HG03469 (cell line): ENCODE results near the gene CACNG8.
"Not testable (repeated sequence)": the region's sequence is repeated elsewhere in the genome, so short reads cannot be mapped to it uniquely, and the experiment has no call there.

Experiments used
- ATAC-seq: cut with Tn5 transposase; IDR thresholded peaks from one replicate; pipeline ENCODE4 v1.9.1; 2021; ENCODE audit warnings: mild to moderate bottlenecking, moderate library complexity, moderate number of reproducible peaks; ENCODE audit not compliant: unreplicated experiment

The CACNG8 gene

DNA sequence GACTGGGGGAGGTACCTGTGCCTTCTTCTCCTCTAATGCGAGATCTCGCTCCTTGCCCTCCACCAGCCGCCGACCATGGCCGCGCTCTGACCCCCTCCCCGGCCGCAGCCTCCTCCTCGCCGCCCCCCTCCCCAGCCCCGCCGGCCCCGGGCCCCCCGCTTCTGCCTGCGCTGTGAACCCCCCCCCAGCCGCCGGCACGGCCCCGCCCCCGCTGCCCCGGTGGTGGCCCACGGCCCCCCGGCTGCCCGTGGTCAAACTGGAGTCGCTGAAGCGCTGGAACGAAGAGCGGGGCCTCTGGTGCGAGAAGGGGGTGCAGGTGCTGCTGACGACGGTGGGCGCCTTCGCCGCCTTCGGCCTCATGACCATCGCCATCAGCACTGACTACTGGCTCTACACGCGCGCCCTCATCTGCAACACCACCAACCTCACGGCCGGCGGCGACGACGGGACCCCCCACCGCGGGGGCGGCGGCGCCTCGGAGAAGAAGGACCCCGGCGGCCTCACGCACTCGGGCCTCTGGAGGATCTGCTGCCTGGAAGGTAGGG is at the start of gene CACNG8:
Gene CACNG8 (plus strand): TSS at position 51 of the 545 bp plus-strand sequence.
- no peak for ATAC-seq

- ATAC-seq = no peak
These were observed 47.7 kb upstream of the CACNG8 start for GRCh38 chr19:53915000-53915399.

GRCh38 chr19:53916004-53916403 is 46.7 kb upstream of the CACNG8 start:
- ATAC-seq = no peak

- ATAC-seq = no peak
These were observed 45.4 kb upstream of the CACNG8 start for GRCh38 chr19:53917356-53917755.

DNA sequence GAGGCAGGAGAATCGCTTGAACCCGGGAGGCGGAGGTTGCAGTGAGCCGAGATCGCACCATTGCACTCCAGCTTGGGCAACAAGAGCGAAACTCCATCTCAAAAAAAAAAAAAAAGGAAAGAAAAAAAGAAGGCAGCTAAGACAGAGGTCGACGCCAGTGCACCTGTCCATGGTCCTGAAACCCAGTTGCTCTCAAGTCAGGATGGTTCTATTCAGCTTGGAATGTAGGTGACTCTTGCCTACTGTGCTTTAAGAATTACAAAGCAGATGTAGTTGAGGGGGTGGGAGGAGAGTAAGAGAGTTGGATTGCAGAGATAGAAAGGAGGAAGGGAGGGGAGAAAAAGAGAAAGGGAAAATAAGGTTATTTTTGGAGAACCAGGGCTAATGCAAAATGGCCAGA is 35.0 kb upstream of the CACNG8 start:
- no peak for ATAC-seq

DNA sequence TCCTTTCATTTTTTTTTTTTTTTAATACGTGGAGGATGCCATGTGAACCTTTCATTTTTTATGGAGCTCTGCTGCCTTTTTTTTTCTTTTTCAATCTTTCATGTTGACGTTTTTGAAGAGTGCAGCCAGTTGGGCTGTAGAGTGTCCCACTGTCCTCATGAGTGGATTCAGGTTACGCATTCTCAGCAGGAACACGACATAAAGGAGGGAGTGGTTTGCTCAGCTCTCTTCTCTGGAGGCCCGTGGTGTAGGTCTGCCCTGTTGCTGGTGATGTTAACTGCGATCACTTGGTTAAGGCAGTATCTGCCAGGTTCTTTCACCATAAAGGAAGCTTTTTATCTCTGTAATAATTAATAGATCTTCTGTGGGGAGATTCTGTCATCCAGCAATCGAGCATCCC is 26.7 kb upstream of the CACNG8 start:
- no peak for ATAC-seq

GRCh38 chr19:53942001-53942786 is 20.5 kb upstream of the CACNG8 start:
- ATAC-seq = no peak

- ATAC-seq = no peak
These were observed 18.3 kb upstream of the CACNG8 start for GRCh38 chr19:53944416-53944815.

DNA sequence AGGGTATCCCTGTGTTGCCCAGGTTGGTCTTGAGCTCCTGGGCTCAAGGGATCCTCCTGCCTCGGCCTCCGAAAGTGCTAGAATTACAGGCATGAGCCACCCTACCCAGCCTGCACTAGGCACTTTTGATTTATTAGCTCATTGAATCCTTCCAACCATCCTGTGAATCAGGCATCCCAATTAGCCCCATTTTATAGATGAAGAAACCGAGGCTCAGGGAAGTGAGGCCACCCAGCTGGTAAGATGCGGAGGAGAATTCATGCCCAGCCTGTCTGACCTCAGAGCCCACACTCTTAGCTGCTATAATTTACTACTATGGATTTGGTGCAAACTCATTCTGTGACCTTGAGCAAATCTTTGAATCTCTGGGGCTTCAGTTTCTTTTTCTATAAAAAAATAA is 17.8 kb upstream of the CACNG8 start:
- ATAC-seq = no peak

DNA sequence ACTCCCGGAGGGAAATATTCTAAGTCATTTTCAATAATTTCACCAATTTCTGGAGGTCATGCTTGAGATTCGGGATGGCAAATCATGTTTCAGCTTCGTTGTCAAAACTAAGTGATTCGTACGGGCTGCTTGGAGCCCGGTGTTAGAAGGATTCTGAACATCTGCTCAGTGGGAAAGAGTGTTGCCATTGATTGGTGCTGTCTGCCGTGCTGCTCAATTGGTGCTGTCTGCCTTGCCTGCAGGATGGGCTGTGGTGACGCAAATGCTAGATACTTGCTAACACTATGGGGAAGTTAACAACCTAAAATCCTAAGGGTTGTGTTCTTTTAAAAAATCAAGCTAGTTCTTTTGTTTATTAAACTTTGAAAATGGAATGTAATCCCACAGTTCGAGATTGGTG is 17.3 kb upstream of the CACNG8 start:
- ATAC-seq = no peak

DNA sequence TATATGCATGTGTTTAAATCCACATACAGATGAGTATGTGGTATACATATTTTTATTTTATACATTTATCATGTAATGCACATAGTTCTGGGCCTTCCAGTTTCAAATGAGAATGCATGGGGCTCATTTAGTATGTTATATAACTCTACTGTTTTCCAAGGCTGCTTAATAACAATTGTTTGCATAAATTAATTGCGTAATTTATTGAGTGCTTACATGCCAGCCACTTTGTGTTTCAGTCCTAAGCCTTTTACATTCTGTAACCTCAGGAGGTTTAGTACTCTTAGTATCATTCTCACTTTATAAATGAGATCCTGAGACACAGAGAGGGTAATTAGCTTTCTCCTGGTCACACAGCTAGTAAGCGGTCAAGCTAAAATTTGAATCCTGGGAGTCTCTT is 16.7 kb upstream of the CACNG8 start:
- no peak for ATAC-seq

GRCh38 chr19:53947624-53948023 is 15.1 kb upstream of the CACNG8 start:
- no peak for ATAC-seq

GRCh38 chr19:53948611-53949010 is 14.1 kb upstream of the CACNG8 start:
- not testable (repeated sequence) for ATAC-seq

DNA sequence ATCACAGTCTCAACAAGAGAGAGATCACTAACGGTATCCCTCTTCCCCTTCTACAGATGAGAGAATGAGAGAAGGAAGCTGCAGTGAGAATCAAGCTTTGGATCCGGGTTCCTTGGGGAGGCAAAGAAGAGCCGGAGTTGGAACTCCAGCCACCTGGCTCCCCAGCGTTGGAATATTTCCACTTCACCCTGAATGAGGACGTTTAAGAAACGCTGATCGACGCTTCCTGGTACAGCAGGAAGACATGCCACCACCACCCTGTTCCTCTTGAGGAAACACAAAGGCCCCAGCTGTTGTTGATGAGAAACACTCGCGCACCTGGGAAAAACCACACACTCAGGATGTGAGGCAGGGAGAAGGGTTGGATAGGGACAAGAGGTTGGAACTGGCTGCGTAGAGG is 11.3 kb upstream of the CACNG8 start:
- no peak for ATAC-seq

- ATAC-seq = no peak
These were observed 10.8 kb upstream of the CACNG8 start for GRCh38 chr19:53951947-53952346.

DNA sequence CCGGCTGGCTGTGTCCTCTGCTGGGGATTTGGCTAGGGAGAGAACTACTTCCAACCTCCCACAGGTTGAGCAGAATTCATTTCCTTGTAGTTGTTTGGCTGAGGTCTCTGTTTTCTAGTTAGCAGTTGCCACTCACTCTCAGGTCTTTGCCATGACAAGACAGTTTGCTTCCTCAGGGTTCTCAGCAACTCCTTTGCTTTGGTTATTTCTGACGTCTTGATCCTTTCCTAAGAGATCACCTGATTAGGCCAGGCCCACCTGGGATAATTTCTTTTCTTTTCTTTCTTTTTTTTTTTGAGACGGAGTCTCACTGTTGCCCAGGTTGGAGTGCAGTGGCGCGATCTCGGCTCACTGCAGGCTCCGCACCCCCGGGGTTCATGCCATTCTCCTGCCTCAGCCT is 9.4 kb upstream of the CACNG8 start:
- ATAC-seq = no peak

- no peak for ATAC-seq
These were observed 5.1 kb upstream of the CACNG8 start for GRCh38 chr19:53957448-53958167.

- ATAC-seq = no peak
These were observed 4.6 kb upstream of the CACNG8 start for GRCh38 chr19:53958168-53958571.

DNA sequence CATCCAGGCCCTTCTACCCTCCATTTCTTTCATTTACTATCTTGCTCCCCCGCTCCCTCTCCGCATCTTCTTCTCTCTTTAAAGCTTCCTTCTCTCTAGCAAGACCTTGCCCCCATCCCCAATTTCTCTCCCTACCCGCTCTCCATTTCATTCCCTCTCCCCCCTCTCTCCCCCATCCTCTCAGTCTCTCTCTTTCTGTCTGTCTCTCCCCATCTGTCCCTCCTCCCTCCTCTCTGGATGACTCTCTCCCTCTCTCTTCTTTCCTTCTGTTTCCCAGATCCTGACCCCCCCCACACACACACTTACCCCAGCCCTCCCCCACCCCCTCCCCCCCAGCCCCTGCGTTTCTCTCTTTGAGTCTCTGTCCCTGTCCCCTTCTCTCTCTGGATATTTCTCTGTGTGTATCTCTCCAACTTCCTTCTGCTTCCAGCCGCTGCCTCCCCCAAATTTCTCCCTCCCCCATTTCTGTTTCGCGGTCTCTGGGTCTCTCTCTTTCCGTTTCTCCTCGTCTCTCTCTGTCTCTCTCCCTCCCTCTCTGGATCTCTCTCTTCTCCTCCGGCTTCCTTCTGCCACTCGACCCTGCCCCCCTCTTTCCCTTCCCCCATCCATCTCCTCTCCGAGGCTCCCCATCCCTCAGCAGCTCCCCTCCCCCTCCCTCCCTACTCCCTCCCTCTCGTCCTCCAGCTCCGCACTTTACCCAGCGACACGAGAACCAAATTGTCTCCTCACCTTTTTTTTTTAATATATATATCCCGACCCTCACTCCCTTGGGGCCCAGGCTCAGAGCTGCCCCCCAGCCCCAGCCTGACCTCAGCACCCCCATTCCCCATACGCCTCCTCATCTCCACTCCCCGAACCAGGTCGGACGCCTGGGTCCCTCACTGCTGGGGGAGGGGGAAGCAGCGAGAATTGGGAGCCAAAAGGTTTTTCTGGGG is 3.6 kb upstream of the CACNG8 start:
- ATAC-seq = no peak

- ATAC-seq = no peak
These were observed 2.5 kb upstream of the CACNG8 start for GRCh38 chr19:53960187-53960586.

DNA sequence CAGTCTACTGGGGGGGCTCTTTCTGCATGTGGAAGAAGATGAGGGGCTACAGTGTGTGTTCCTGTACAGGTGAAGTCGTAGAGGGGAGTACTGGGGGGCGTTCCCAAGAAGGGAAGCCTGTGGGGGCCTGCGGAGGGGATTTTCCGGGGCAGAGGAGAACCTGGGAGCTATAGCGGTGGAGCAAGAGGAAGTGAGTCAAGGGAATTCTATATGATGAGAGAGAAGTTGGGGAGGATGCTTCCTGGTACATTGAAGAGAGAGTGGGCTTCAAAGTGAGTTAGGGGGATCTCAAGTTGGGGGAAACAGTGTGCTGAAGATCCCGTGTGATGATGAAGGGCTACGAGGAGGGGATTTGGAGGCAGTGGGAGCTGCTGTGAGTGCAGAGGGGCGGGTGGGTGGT is 1.9 kb upstream of the CACNG8 start:
- no peak for ATAC-seq
